ENCODE results near the gene EIF1AD. TPM values are rescaled to one million over a fixed set of nuclear protein-coding genes. Genes with fewer than 3 reads are reported as not detected.
"Not testable (repeated sequence)": the region's sequence is repeated elsewhere in the genome, so short reads cannot be mapped to it uniquely, and the experiment has no call there.

EIF1AD gene
- total RNA-seq, 4 donors from 2014 or later = 15.1 to 66.0 (median 23.7) TPM

DNA sequence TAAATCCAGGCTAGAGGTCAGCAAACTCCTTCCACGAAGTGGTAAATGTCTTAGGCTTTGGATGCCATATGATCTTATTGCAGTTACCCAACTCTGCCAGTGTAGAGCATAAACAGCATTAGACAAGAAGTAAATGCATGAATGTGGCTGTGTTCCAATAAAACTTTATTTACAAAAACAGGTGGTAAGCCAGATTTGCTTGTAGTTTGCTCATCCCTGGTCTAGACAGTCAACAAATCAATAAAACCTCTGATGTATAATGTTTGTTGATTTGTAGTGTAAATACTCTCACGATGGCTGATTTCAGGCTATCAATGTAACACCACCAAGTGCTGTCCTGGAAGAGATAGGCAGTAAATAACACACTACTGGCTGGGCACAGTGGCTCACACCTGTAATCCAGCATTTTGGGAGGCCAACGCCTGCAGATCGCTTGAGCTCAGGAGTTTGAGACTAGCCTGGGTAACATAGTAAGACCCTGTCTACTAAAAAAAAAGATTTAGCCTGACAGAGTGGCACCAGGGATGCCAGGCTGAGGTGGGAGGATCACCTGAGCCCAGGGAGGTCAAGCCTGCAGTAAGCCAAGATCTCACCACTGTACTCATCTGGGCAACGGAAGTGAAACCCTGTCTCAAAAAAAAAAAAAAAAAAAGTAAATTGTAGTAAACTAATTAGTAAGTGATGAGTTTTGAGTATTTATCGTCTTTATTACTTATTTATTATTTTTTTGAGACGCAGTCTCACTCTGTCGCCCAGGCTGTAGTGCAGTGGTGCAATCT, 31.2 kb upstream of the EIF1AD start:
- H3K27me3 ChIP-seq = no peaks in the 10 kb centered on the region
- no peaks in the 10 kb centered on the region for H3K9me3 ChIP-seq
- H3K4me1 ChIP-seq = no peaks in the 10 kb centered on the region
- TF ChIP-seq POLR2A (IDR thresholded peaks at IDR 0.05) (no peak), CTCF (IDR thresholded peaks at IDR 0.05) (no peak)
- H3K4me3 ChIP-seq = no peak overlapping the region
- no peaks in the 10 kb centered on the region for H3K36me3 ChIP-seq
- no peak overlapping the region for H3K27ac ChIP-seq
- DNase-seq = no peak

DNA sequence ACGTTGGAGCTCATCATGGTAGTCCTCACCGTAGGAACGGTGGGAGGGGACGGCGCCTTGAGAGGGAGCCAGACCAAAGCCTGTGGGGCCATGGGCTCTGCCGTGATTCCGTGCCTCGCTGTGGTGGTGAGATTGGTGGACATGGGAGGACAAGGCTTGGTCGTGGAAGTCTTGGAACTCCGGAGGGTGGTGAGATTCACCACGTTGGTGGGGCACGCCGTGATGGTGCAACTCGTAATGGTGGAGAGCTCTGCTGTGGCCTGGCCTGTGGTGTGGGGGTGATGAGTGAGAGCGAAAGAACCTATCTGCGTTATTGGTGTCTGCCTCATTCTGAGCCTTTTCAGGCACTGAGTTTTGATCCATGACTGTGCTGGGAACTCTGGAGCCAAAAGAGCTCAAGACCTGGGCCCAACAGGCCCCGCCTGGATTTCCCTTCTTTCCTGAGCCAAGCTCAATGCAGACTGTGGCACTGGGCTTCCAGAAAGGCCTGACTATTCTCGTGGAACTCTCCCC, 24.1 kb upstream of the EIF1AD start, which contains the start of gene CATSPER1:
Gene CATSPER1, minus strand, starts transcription at position 463 of the 513 bp plus-strand sequence. Its CDS starts 100 bp downstream, at position 363.
- H3K27me3 ChIP-seq = no peaks in the 10 kb centered on the region
- no peak within 1 kb of the TSS for H3K4me3 ChIP-seq
- no peak for TF ChIP-seq POLR2A (IDR thresholded peaks at IDR 0.05)
- TF ChIP-seq CTCF (IDR thresholded peaks at IDR 0.05) = no peak
- no peaks in the 10 kb centered on the region for H3K9me3 ChIP-seq
- DNase-seq = no peak
- H3K4me1 ChIP-seq = peaks cover 0 to 7% (median 3%) of the 10 kb centered on the region in 4 donors
- H3K27ac ChIP-seq = no peak within 1 kb of the TSS
- no peaks in the 10 kb centered on the region for H3K36me3 ChIP-seq

GRCh38 chr11:66023186-66023440, 21.2 kb upstream of the EIF1AD start:
- H3K27ac ChIP-seq, H3K27me3 ChIP-seq, H3K4me1 ChIP-seq, H3K36me3 ChIP-seq, DNase-seq, H3K9me3 ChIP-seq, H3K4me3 ChIP-seq: not testable (repeated sequence)

- H3K27ac ChIP-seq = no peak overlapping the region
- no peaks in the 10 kb centered on the region for H3K9me3 ChIP-seq
- no peaks in the 10 kb centered on the region for H3K27me3 ChIP-seq
- TF ChIP-seq CTCF (IDR thresholded peaks at IDR 0.05) (peak; percentile 86 to 93 (median 90)), POLR2A (IDR thresholded peaks at IDR 0.05) (peak in 1 of 2 donors; percentile 15)
- H3K4me3 ChIP-seq = peak overlapping the region in 2 of 4 donors; percentile 10 to 23
- DNase-seq = peak; percentile 67 to 86 (median 84)
- H3K4me1 ChIP-seq = peaks cover 0 to 7% (median 3%) of the 10 kb centered on the region in 4 donors
- H3K36me3 ChIP-seq = no peaks in the 10 kb centered on the region
Observed at GRCh38 chr11:66022401-66023185, 20.6 kb upstream of the EIF1AD start.

- TF ChIP-seq POLR2A (IDR thresholded peaks at IDR 0.05) (no peak), CTCF (IDR thresholded peaks at IDR 0.05) (no peak)
- Histone ChIP-seq H3K4me3 (no peak overlapping the region), H3K27ac (no peak overlapping the region), H3K9me3 (no peaks in the 10 kb centered on the region), H3K27me3 (no peaks in the 10 kb centered on the region), H3K4me1 (peaks cover 0 to 7% (median 3%) of the 10 kb centered on the region in 4 donors), H3K36me3 (no peaks in the 10 kb centered on the region)
- DNase-seq = no peak
Observed at GRCh38 chr11:66020618-66021357, 18.8 kb upstream of the EIF1AD start.

Measured in Peyer's patch (tissue), 4 donors.